Heart right ventricle (tissue), 16 donors: ENCODE results near the gene KCNQ5. TPM values are rescaled to one million over a fixed set of nuclear protein-coding genes. Genes with fewer than 3 reads are reported as not detected.

Experiments
- ATAC-seq, 8 donors: fragments of 200-7000 bp; cut with Tn5 transposase; one replicate each; pipeline ENCODE4 v1.9.1; 2020; ENCODE audit warnings: mild to moderate bottlenecking in 8 of 8, moderate library complexity in 8 of 8, moderate number of reproducible peaks in 1 of 8
- DNase-seq, 2 donors: peaks; one replicate each; pipeline ENCODE4 v3.0.0-alpha.2; 2020
- H3K27ac ChIP-seq, 10 donors: fragments of 200-600 bp; sonication (generic) in 2 of 10; one replicate each; pipeline versions ENCODE4 v1.5.0 to v1.8.0; 2020 to 2022; ENCODE audit warnings: mild to moderate bottlenecking in 3 of 10
- H3K27me3 ChIP-seq, 7 donors: fragments of 200-600 bp; one replicate each; pipeline ENCODE4 v1.8.0; 2021 to 2022; ENCODE audit warnings: mild to moderate bottlenecking in 2 of 7
- H3K36me3 ChIP-seq, 9 donors: fragments of 200-600 bp; sonication (generic) in 1 of 9; one replicate each; pipeline versions ENCODE4 v1.5.0 to v1.8.0; 2020 to 2022; ENCODE audit warnings: mild to moderate bottlenecking in 2 of 9
- H3K4me1 ChIP-seq, 9 donors: fragments of 200-600 bp; sonication (generic) in 1 of 9; one replicate each; pipeline versions ENCODE4 v1.5.0 to v1.8.0; 2020 to 2022; ENCODE audit warnings: mild to moderate bottlenecking in 4 of 9
- H3K4me3 ChIP-seq, 10 donors: fragments of 200-600 bp; sonication (generic) in 2 of 10; one replicate each; pipeline versions ENCODE4 v1.5.0 to v1.8.0; 2020 to 2022; ENCODE audit warnings: mild to moderate bottlenecking in 7 of 10, moderate library complexity in 2 of 10
- H3K9me3 ChIP-seq, 11 donors: fragments of 200-600 bp in 10 of 11; sonication (generic) in 2 of 11; one replicate each; pipeline versions ENCODE4 v1.5.0 to v1.8.0; 2013 to 2022; ENCODE audit warnings: mild to moderate bottlenecking in 2 of 11, control low read depth in 1 of 11, moderate library complexity in 1 of 11
- WGBS, 2 donors: extraction: QIAGEN DNeasy Blood & Tissue Kit; methylation state at CpG; one replicate each; pipeline ENCODE4 v1.1.7; 2013; ENCODE audit warnings: inconsistent platforms in 1 of 2; 5-methylcytosine and 5-hydroxymethylcytosine counted together
- intact Hi-C, 10 donors: fragments of 100-400 bp; cut with DNase I; formaldehyde crosslinking; loops; one replicate each; pipeline versions ENCODE4 v1.11.1 to v1.14.2; 2022
- polyA plus RNA-seq, 2 donors: library from polyadenylated mRNA; stranded (reverse); fragments of 200-250 nt; gene quantifications; one replicate each; pipeline ENCODE4 v1.2.3, GENCODE V29; 2013
- total RNA-seq, 10 donors: library from RNA; stranded (reverse); fragmentation: NEBNext Ultra II Directional in 3 of 10; extraction: Animal tissue kit (Norgen Biotek cat#: 25700) in 3 of 10; gene quantifications; one replicate each; pipeline versions ENCODE4 v1.2.1 to v1.2.4, GENCODE V29; 2021 to 2023
- TF ChIP-seq, protein P1 (sequence below), 9 donors: fragments of 200-600 bp; sonication (generic) in 2 of 9; IDR thresholded peaks; one replicate each; pipeline versions ENCODE4 v1.5.0 to v1.8.0; 2021 to 2022; ENCODE audit warnings: antibody characterized with exemption in 9 of 9, mild to moderate bottlenecking in 5 of 9, moderate library complexity in 1 of 9
- donor health status: Arrhythmogenic right ventricular cardiomyopathy.
- donor health status: ischemic (EF 13 %, LVEDD 7.1; RV severe dilation, severe dysfunction).
- donor health status: healthy with polysubstance abuse.
- donor health status: DM: no; HTN: yes; CAD: no.
- donor health status: DM: no; HTN: no; CAD: no.
- donor health status: ischemic (EF 25% LVEDD 6.9; RV normal size, moderate dysfunction).
- donor health status: ischemic (EF 25% LVEDD 5.7; RV mildly dilated, moderate dysfunction).
- donor health status: healthy.
- donor health status: DM: yes; HTN: yes; CAD: no.
- donor health status: Ischemic cardiomyopathy.
- donor health status: ischemic (EF 35%, LVEDD 5.7; RV mildly dilated, moderate dysfunction).
- donor health status: nonischemic (EF 11% LVEDD 7.7; RV severe dilation, severe dysfunction).
- donor health status: DM: yes; HTN: yes; CAD: no.
- donor health status: PGD.
- donor health status: ischemic (EF 29% LVEDD 5.4; RV normal size, mild dysfunction).
- donor health status: nonischemic (EF 23%, LVEDD 6.1; RV moderate dilation, normal function).

The KCNQ5 gene
- total and polyA plus RNA-seq, 12 donors: under 0.01 to 0.15 (median 0.12) TPM; not detected in 9

DNA sequence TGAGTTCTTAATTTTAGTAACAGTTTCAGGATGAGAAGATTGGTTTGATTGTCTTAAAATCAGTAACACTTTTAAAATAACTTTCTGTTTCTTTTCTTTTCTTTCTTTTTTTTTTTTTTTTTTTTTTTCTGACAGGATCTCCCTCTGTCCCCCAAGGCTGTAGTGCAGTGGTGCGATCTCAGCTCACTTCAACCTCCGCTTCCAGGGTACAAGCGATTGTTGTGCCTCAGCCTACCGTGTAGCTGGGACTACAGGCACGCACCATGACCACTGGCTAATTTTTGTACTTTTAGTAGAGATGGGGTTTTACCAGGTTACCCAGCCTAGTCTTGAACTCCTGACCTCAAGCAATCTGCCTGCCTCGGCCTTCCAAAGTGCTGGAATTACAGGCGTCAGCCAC lies 33.7 kb upstream of the KCNQ5 start:
- Histone ChIP-seq H3K27me3 (no peaks in the 10 kb centered on the region), H3K36me3 (no peaks in the 10 kb centered on the region), H3K27ac (no peak overlapping the region), H3K4me1 (no peaks in the 10 kb centered on the region), H3K4me3 (no peak overlapping the region), H3K9me3 (no peaks in the 10 kb centered on the region)
- 91 to 92% methylated on average over 7 of the region's 7 CpGs for WGBS, 2 donors
- TF ChIP-seq, protein P1, sequence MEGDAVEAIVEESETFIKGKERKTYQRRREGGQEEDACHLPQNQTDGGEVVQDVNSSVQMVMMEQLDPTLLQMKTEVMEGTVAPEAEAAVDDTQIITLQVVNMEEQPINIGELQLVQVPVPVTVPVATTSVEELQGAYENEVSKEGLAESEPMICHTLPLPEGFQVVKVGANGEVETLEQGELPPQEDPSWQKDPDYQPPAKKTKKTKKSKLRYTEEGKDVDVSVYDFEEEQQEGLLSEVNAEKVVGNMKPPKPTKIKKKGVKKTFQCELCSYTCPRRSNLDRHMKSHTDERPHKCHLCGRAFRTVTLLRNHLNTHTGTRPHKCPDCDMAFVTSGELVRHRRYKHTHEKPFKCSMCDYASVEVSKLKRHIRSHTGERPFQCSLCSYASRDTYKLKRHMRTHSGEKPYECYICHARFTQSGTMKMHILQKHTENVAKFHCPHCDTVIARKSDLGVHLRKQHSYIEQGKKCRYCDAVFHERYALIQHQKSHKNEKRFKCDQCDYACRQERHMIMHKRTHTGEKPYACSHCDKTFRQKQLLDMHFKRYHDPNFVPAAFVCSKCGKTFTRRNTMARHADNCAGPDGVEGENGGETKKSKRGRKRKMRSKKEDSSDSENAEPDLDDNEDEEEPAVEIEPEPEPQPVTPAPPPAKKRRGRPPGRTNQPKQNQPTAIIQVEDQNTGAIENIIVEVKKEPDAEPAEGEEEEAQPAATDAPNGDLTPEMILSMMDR (IDR thresholded peaks at IDR 0.05): no peak
- DNase-seq: no peak
- intact Hi-C loops: no loop called here
- ATAC-seq: no peak

DNA sequence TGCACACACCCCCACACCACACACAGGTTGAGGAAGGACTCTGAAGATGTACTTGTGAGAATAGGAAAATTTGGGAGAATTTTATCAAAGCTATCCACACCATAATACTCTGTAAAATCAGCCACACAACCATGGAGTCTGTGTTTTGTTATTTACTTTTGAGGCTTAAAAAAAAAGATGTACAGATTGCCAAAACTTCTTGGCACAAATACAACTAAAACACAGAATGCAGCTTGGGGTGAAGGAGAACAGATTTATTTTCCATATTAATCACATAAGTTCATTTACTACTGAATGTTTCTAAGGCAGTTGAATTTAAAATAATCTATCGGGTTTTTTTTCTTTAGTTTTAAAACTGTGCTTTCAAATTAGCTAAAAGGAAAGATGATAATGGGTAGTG lies 32.8 kb upstream of the KCNQ5 start:
- Histone ChIP-seq H3K27me3 (no peaks in the 10 kb centered on the region), H3K36me3 (no peaks in the 10 kb centered on the region), H3K4me3 (no peak overlapping the region), H3K9me3 (no peaks in the 10 kb centered on the region), H3K27ac (no peak overlapping the region), H3K4me1 (no peaks in the 10 kb centered on the region)
- DNase-seq (no peak), ATAC-seq (no peak)
- WGBS, 2 donors: 48 to 57% methylated on average over 1 of the region's 1 CpG
- intact Hi-C loops: no loop called here
- TF ChIP-seq, protein P1 (IDR thresholded peaks at IDR 0.05): no peak

DNA sequence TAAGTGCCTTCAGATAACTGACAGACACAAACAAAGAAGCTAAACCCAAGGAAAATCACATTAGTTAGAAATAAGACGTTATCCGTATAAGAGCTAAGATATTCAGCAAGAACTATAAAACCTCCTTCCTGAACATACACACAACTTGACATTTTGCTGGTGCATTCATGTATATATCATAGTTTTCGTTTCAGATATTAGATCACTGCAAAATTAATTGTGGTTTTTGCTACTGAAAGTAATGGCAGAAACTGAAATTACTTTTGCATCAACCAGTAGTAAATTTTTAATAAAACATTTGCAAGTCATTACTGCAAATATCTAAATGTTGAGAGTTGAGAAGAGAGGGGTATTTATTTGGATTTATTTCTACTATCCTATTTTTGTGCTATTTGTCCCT lies 26.1 kb upstream of the KCNQ5 start:
- Histone ChIP-seq H3K36me3 (no peaks in the 10 kb centered on the region), H3K4me3 (no peak overlapping the region), H3K9me3 (peaks cover 0 to 3% (median 0%) of the 10 kb centered on the region in 11 donors), H3K27me3 (no peaks in the 10 kb centered on the region), H3K4me1 (no peaks in the 10 kb centered on the region), H3K27ac (no peak overlapping the region)
- intact Hi-C loops: no loop called here
- TF ChIP-seq, protein P1 (IDR thresholded peaks at IDR 0.05): no peak
- ATAC-seq (no peak), DNase-seq (no peak)
- WGBS, 2 donors: 82 to 86% methylated on average over 3 of the region's 3 CpGs

DNA sequence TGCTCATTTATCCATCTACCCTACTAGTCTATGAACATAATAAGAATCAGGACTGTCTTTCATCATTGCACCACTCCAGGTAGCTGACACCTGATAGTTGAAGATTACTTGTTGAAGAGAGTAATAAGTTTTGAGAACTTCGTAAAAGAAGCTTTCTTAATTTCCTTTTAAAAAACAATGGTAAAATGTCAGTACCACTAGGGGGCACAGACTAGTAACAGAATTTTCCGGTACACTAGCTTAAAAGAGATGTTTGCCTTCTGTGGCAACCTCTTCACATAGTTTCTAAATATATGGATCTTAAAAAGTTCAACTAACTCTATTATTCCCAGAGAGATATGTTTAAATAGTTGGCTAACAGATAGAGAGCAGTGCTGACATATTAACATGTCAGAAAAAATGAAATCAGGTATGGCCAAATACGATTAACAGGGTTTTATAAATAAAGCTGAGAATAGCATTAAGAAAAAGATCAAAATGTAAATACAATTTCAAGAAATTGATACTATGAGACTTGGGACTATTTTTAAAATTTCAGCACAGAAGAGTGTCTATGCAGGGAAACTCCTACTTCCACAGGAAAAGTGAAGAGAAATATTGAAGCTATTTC lies 5.4 kb upstream of the KCNQ5 start:
- Histone ChIP-seq H3K36me3 (no peaks in the 10 kb centered on the region), H3K27ac (no peak overlapping the region), H3K4me1 (peaks cover 0 to 23% (median 20%) of the 10 kb centered on the region in 9 donors), H3K27me3 (peaks cover 0 to 34% (median 22%) of the 10 kb centered on the region in 7 donors), H3K9me3 (no peaks in the 10 kb centered on the region), H3K4me3 (no peak overlapping the region)
- intact Hi-C loops: loop anchor here in 4 of 10 donors (5.0 to 10.0 kb wide), 3 partner anchors 516 to 558 kb away; no protein-coding TSS in a partner anchor
- TF ChIP-seq, protein P1 (IDR thresholded peaks at IDR 0.05): peak in 8 of 9 donors; percentile 20 to 56 (median 40)
- DNase-seq: no peak
- no peak for ATAC-seq
- whole genome bisulfite sequencing, 2 donors: 38 to 41% methylated on average over 3 of the region's 3 CpGs
